ENCODE results near the gene EML4. TPM values are rescaled to one million over a fixed set of nuclear protein-coding genes. Genes with fewer than 3 reads are reported as not detected.
A peak's percentile ranks its signal among the peaks of the same experiment; 100 is the strongest.

EML4 gene
- total RNA-seq, 1 experiment from 2014 or later, result 68.2 TPM

GRCh38 chr2:42340045-42340937 lies 171.1 kb downstream of the EML4 start:
- DNase-seq, result no peak
- peak overlapping the region; percentile 15 for H3K27ac Mint-ChIP-seq (ENCODE audit: unreplicated experiment)
- BruUV-seq (replicated peaks), result no TSS peak
- no peak for TF ChIP-seq CTCF (IDR thresholded peaks at IDR 0.05; ENCODE audit: unreplicated experiment)
- CTCF ChIA-PET, result no interaction called here
- H3K36me3 Mint-ChIP-seq (ENCODE audit: insufficient read depth, unreplicated experiment), result peaks cover 59% of the 10 kb centered on the region
- H3K4me1 Mint-ChIP-seq (ENCODE audit: low read depth, unreplicated experiment), result peaks cover 18% of the 10 kb centered on the region
- no peak overlapping the region for H3K4me3 Mint-ChIP-seq (ENCODE audit: low read depth, unreplicated experiment)
- intact Hi-C loops (cut with micrococcal nuclease; ENCODE audit: unreplicated experiment), result no loop called here
- H3K27me3 Mint-ChIP-seq (ENCODE audit: unreplicated experiment), result no peaks in the 10 kb centered on the region
- H3K9me3 Mint-ChIP-seq (ENCODE audit: low read depth, unreplicated experiment), result no peaks in the 10 kb centered on the region

GRCh38 chr2:42340938-42341636 lies 171.9 kb downstream of the EML4 start:
- TF ChIP-seq CTCF (IDR thresholded peaks at IDR 0.05; ENCODE audit: unreplicated experiment), result no peak
- Mint-ChIP-seq H3K9me3 (ENCODE audit: low read depth, unreplicated experiment) (no peaks in the 10 kb centered on the region), H3K27me3 (ENCODE audit: unreplicated experiment) (no peaks in the 10 kb centered on the region), H3K36me3 (ENCODE audit: insufficient read depth, unreplicated experiment) (peaks cover 66% of the 10 kb centered on the region), H3K4me1 (ENCODE audit: low read depth, unreplicated experiment) (peaks cover 18% of the 10 kb centered on the region), H3K4me3 (ENCODE audit: low read depth, unreplicated experiment) (no peak overlapping the region), H3K27ac (ENCODE audit: unreplicated experiment) (peak overlapping the region; percentile 15)
- intact Hi-C loops (cut with micrococcal nuclease; ENCODE audit: unreplicated experiment), result no loop called here
- no peak for DNase-seq
- CTCF ChIA-PET, result no interaction called here
- no TSS peak for BruUV-seq (replicated peaks)

GRCh38 chr2:42342061-42342794 lies 173.1 kb downstream of the EML4 start:
- Mint-ChIP-seq H3K4me1 (ENCODE audit: low read depth, unreplicated experiment) (peaks cover 18% of the 10 kb centered on the region), H3K4me3 (ENCODE audit: low read depth, unreplicated experiment) (peak overlapping the region; percentile 23), H3K27ac (ENCODE audit: unreplicated experiment) (peak overlapping the region; percentile 74), H3K27me3 (ENCODE audit: unreplicated experiment) (no peaks in the 10 kb centered on the region), H3K36me3 (ENCODE audit: insufficient read depth, unreplicated experiment) (peaks cover 63% of the 10 kb centered on the region), H3K9me3 (ENCODE audit: low read depth, unreplicated experiment) (no peaks in the 10 kb centered on the region)
- intact Hi-C loops (cut with micrococcal nuclease; ENCODE audit: unreplicated experiment), result no loop called here
- DNase-seq, result peak; percentile 32
- BruUV-seq (replicated peaks), result no TSS peak
- CTCF ChIA-PET, result interaction anchor here (0.6 kb wide), 1 partner anchor 433 kb away, joined by 9 read pairs; no protein-coding TSS in a partner anchor
- TF ChIP-seq CTCF (IDR thresholded peaks at IDR 0.05; ENCODE audit: unreplicated experiment), result no peak

- Mint-ChIP-seq H3K4me1 (ENCODE audit: low read depth, unreplicated experiment) (peaks cover 18% of the 10 kb centered on the region), H3K27me3 (ENCODE audit: unreplicated experiment) (no peaks in the 10 kb centered on the region), H3K4me3 (ENCODE audit: low read depth, unreplicated experiment) (peak overlapping the region; percentile 23), H3K27ac (ENCODE audit: unreplicated experiment) (peak overlapping the region; percentile 74), H3K9me3 (ENCODE audit: low read depth, unreplicated experiment) (no peaks in the 10 kb centered on the region), H3K36me3 (ENCODE audit: insufficient read depth, unreplicated experiment) (peaks cover 57% of the 10 kb centered on the region)
- CTCF ChIA-PET, result interaction anchor here (0.6 kb wide), 1 partner anchor 432 kb away, joined by 9 read pairs; no protein-coding TSS in a partner anchor
- no peak for TF ChIP-seq CTCF (IDR thresholded peaks at IDR 0.05; ENCODE audit: unreplicated experiment)
- BruUV-seq (replicated peaks), result no TSS peak
- intact Hi-C loops (cut with micrococcal nuclease; ENCODE audit: unreplicated experiment), result no loop called here
- DNase-seq, result no peak
Observed at GRCh38 chr2:42342795-42343241, 173.7 kb downstream of the EML4 start.

All from Calu3 (cell line).